CD4-positive, alpha-beta T cell treated with Interleukin-15 for 4 hours (primary cell): ENCODE data around the gene FYCO1.

Source experiments
- DNase-seq: peaks from one replicate; pipeline ENCODE4 v3.0.0-alpha.2; 2020; ENCODE audit warnings: low spot score

The FYCO1 gene

GRCh38 chr3:45984331-45985312, 11.0 kb downstream of the FYCO1 start:
- no peak for DNase-seq

GRCh38 chr3:45983770-45984169, 11.9 kb downstream of the FYCO1 start:
- DNase-seq, result no peak

GRCh38 chr3:45981346-45982074, 14.1 kb downstream of the FYCO1 start:
- DNase-seq, result peak; percentile 22

GRCh38 chr3:45980819-45981218, 14.8 kb downstream of the FYCO1 start:
- DNase-seq, result no peak

- peak; percentile 25 for DNase-seq
Observed at GRCh38 chr3:45980229-45980813, 15.3 kb downstream of the FYCO1 start.

GRCh38 chr3:45979378-45979777, 16.2 kb downstream of the FYCO1 start:
- no peak for DNase-seq

- DNase-seq, result peak; percentile 70
Observed at GRCh38 chr3:45978006-45978761, 17.4 kb downstream of the FYCO1 start.

- peak; percentile 40 for DNase-seq
Observed at GRCh38 chr3:45976191-45977091, 19.2 kb downstream of the FYCO1 start.

GRCh38 chr3:45975686-45976085, 19.9 kb downstream of the FYCO1 start:
- DNase-seq, result no peak

- no peak for DNase-seq
Observed at GRCh38 chr3:45974686-45975085, 20.9 kb downstream of the FYCO1 start.

- peak; percentile 22 for DNase-seq
Observed at GRCh38 chr3:45972534-45973402, 22.9 kb downstream of the FYCO1 start.

GRCh38 chr3:45969953-45970352, 25.7 kb downstream of the FYCO1 start:
- no peak for DNase-seq

GRCh38 chr3:45969116-45969515, 26.5 kb downstream of the FYCO1 start:
- DNase-seq, result no peak

GRCh38 chr3:45968706-45969105, 26.9 kb downstream of the FYCO1 start:
- DNase-seq, result no peak

GRCh38 chr3:45968149-45968548, 27.5 kb downstream of the FYCO1 start:
- no peak for DNase-seq

- DNase-seq, result no peak
Observed at GRCh38 chr3:45967724-45968123, 27.9 kb downstream of the FYCO1 start.

GRCh38 chr3:45966950-45967640, 28.5 kb downstream of the FYCO1 start:
- DNase-seq, result no peak

GRCh38 chr3:45966371-45966791, 29.2 kb downstream of the FYCO1 start:
- DNase-seq, result no peak

- DNase-seq, result no peak
Observed at GRCh38 chr3:45965653-45966052, 30.0 kb downstream of the FYCO1 start.
